HG03439 (cell line): Measurements from ENCODE around the gene NTN5.
A peak's percentile ranks its signal among the peaks of the same experiment; 100 is the strongest.
"Not testable (repeated sequence)": the region's sequence is repeated elsewhere in the genome, so short reads cannot be mapped to it uniquely, and the experiment has no call there.

Experiments
- ATAC-seq: cut with Tn5 transposase; IDR thresholded peaks from one replicate; pipeline ENCODE4 v1.9.1; 2021; ENCODE audit warnings: mild to moderate bottlenecking, moderate library complexity; ENCODE audit not compliant: unreplicated experiment

The NTN5 gene, protein sequence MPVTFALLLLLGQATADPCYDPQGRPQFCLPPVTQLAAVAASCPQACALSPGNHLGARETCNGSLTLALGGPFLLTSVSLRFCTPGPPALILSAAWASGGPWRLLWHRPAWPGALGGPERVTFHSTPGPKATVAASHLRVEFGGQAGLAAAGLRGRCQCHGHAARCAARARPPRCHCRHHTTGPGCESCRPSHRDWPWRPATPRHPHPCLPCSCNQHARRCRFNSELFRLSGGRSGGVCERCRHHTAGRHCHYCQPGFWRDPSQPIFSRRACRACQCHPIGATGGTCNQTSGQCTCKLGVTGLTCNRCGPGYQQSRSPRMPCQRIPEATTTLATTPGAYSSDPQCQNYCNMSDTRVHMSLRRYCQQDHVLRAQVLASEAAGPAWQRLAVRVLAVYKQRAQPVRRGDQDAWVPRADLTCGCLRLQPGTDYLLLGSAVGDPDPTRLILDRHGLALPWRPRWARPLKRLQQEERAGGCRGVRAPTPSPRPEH

DNA sequence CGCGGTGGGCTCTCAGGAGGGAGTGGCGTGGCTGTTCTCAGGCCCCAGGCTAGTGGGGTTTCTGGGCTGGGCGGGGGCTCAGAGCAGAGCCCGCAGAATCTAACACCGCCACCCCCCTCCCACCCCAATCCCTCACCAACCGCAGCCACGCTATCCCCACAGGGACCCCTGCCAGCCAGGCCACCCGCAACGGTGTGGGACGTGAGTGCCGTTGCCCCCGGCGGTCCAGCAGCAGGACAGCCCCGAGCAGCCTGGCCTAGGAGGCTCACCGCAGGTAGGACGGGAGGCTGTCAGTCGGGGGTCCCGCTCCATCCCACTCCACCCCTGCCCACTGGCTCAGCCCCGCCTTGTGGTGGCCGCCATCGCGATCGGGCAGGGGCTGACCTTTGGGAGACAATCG is at the start of gene NTN5:
Gene NTN5 (minus strand): TSS at position 24 of the 400 bp plus-strand sequence. CDS start 2,031 bp downstream, outside the sequence.
- no peak for ATAC-seq

DNA sequence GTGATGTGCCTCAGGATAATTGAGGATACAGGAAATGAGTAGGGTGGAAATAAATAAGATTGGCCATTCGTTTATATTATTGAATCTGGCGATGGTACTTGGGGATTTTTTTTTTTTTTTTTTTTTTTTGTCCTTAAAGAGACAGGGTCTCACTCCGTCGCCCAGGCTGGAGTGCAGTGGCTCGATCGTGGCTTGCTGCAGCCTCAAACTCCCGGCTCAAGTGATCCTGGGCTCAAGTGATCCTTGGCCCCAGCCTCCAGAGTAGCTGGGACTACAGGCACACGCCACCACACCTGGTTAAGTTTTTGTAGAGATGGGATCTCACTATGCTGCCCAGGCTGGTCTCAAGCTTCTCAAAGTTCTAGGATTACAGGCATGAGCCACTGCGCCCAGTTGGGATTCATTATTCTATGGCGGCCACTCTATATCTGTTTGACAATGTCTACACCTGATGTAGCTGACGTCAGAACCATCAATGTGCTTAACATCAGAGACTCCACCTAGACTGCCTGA is 49.4 kb upstream of the NTN5 start:
- no peak for ATAC-seq

DNA sequence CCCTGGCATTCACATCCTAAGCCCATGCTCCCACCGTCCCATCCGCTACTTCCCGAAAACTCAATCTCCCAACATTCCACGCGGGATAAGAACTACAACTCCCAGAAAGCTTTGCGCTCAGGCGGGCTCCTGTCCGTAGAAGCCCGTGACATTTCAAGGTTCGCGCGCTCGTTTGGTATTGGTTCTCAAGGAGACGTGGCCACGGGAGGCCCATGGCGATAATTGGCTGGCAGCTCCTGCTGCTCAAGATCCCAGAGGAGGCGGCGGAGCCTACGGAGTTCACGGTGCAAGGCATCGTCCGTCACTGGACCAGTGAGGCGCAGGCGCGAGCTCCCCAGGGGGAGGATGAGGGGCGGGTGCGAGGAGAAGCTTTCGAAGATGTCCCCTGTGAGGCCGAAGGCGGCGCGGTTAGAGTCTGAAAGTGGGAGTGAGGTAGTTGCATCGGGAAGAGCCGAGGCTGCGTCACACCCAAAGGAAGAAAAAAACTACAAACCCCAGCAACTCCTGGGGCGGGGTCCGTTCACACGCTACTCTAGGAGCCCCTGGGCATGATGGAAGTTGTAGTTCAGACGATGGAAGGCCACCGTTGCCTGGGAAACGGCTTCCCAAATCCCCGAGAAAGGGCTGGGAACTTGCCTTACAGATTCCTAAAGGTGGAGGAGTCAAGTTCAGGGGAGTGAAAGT is 47.9 kb upstream of the NTN5 start:
- peak; percentile 78 for ATAC-seq

DNA sequence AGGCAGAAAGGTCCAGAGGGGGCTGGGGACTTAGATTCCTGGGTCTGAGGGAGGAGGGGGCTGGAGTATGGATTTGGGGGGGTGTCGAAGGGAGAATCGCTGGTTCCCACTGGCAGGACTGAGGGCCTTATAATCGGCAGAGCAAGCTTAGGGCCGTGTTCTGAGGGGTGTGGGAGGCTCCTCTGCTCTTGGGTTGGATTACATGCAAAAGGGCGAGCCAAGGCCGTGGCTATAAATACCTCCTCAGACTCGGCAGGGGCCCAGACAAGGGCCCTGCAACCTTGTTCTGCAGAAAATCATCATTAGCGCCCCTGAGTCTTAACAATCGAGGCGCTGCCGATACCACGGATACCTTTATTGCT is 47.4 kb upstream of the NTN5 start:
- ATAC-seq = peak; percentile 1

DNA sequence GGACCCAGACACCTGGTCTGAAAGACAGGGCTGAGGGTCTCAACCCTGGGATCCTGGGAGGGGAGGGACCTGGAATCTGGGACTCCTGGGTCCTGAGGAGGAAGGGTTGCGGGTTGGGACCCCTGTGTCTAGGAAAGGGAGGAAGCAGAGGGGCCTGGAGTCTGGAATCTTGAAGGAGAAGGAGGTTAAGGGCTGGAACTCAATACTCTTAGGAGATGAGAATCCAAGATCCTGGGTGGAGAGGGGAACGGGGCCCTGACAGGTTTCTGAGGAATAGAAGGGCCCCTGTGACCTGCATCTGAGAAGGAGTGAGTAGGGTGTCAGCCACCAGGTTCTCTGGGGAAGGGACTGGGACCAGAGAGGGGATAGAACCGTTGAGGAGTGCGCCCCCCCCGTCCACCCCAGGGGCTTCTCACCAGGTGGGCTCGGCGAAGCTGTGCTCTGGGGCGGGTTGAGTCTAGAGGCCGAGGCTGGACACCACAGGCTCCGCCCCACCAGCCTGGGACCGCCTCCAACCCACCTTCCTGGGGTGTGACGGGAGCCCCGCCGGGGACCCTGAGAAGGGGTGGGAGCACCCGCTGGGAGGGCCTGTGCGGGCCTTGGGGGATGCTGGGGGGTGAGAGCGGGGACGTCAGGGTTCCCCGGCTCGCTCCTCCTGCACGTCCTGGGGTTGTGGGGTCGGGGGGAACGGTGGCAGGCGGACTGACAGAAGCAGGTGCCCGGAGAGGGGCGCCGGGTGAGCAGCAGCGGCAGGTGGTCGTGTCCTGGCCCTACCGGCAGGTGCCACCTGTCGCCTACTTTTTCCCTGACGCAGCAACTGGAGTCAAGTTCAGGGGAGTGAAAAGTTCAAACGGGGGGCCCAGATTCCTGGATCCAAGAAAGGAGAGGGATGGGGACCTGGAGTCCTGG is 46.7 kb upstream of the NTN5 start, which contains the start of gene MAMSTR:
Gene MAMSTR (minus strand): TSS at position 463 of the 909 bp plus-strand sequence. CDS start 694 bp downstream, outside the sequence.
- no peak for ATAC-seq

DNA sequence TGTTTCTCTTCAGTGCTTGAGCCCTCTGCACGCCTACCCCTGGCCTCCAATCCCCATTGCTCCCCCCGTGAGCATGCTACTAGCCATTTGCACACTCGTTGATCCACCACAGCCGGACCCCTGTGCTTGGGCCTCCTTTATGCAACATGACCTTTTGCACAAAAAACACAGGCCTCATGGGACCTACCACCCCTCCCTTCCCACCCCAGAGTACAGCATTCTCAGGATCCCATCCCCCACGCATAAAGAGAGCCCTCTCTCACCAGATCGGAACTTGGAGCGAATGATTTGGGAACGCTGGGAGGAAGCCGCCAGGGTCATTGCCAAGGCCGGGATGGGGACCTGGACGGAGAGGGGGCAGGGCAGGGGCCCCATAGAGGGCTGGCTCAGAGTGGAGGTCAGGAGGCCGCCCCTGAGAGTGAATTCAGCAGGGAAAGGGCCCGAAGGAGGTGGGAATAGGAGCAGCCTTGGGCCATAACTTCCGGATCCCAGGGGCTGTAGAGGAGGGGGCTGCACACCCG is 46.0 kb upstream of the NTN5 start:
- no peak for ATAC-seq

DNA sequence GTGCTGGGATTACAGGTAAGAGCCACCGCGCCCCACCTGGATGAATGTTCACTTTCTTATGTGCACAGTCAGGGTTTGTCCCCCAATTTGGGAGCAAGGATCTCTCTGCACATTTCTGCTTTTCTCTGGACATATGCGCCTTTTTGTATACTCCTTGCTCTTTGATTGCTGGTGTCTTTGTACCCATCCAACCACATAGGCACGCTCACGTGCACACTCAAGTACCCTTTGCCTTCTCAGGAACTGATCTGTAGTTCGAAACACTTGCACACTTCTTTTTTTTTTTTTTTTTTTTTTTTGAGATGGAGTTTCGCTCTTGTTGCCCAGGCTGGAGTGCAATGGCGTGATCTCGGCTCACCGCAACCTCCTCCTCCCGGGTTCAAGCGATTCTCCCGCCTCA is 45.3 kb upstream of the NTN5 start:
- not testable (repeated sequence) for ATAC-seq

DNA sequence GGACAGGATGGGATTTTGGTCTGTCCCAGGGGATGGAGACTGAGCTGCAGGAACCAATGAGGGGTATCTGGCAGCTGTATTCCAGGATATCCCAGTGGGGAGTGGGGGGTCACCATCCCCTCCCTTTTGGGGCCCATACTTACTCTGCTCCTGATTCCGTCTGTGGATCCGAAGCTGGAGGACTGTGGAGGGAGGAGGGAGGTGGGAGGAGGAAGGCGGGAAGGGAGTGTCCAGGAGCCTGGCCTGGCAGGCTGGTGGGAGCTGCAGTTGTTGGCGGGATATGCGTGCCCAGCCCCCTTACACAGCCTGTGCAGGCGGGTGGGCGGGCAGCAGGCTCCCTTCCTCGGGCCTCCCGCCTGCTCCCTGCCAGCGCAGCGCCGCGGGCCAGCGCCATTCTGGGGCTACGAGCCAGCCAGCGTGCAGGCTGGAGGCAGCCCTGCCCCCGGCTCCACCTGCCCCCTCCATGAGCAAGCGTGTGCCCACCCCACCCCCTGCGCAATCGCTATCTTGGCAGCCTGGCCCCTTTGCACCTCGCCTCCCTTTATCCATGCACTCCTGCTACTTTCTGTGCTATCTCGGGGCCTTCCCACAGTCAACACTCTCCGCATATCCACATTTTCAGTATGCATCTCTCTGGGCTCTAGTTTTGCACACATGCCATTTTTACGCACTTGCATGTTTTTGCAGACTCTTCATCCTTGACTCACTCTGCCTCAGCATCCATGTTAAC is 43.9 kb upstream of the NTN5 start:
- ATAC-seq = no peak

DNA sequence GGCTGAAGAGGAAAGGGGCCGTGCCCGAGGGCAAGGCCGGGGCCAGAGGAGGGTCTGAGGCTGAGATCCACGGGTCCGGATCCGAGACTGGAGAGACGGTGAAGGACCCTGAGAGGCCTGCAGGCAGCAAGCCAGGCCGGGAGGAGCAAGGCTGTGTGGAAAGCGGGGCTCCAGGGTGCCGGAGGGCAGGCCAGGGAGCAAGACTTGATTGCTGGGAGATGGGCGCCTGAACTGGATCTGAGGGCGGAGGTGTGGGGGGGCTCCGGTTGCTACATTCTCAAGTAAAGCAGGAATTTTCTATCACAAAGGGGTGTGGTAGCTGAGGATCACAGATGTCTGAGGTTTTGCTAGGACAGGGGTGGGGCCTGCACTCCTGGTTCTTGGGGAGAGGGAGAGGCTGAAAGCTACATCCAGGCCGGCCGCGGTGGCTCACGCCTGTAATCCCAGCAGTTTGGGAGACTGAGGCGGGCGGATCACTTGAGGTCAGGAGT is 42.9 kb upstream of the NTN5 start:
- no peak for ATAC-seq

DNA sequence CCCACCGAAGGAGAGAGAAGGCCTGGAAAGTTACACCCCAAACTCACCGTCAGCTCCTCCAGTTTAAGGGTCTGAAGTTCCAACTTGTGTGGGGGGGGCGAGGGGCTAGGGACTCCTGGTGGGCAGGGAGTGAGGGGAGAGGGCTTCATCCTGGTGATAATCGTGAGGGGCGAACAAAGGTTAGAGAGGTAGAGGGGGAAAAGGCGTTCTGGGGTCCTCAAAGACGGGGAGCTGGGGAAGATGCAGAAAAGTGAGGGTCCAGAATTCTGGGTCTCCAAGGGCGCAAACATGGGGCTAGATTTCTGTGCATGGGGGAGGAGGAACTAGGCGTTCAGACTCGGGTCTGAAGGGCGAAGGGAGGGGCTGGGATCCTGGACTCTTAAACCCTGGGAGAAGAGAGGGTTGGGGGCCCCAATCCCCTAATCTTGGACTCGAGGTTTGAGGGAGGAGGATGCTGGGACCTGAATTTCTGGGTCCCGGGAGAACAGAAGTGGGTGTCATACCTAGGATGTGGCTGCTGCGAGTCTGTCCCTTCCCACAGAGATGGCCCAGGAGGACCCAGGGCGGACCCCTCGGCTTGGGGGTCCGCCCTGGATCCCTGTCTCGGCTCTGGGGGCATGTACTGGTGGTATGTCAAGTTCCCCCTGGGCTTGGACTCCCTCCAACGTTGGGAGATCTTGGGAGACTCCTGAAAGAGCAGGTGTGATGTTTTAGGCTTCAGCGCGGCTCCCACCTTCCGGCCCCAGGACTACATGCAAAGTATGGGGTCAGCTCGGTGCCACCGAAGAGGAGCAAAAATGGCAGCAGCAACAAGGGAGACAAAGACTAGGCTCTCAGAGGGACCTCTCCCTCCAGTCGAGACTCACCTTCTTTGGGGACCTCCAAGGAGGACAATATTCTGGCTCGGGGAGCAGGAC is 42.2 kb upstream of the NTN5 start:
- ATAC-seq = no peak

DNA sequence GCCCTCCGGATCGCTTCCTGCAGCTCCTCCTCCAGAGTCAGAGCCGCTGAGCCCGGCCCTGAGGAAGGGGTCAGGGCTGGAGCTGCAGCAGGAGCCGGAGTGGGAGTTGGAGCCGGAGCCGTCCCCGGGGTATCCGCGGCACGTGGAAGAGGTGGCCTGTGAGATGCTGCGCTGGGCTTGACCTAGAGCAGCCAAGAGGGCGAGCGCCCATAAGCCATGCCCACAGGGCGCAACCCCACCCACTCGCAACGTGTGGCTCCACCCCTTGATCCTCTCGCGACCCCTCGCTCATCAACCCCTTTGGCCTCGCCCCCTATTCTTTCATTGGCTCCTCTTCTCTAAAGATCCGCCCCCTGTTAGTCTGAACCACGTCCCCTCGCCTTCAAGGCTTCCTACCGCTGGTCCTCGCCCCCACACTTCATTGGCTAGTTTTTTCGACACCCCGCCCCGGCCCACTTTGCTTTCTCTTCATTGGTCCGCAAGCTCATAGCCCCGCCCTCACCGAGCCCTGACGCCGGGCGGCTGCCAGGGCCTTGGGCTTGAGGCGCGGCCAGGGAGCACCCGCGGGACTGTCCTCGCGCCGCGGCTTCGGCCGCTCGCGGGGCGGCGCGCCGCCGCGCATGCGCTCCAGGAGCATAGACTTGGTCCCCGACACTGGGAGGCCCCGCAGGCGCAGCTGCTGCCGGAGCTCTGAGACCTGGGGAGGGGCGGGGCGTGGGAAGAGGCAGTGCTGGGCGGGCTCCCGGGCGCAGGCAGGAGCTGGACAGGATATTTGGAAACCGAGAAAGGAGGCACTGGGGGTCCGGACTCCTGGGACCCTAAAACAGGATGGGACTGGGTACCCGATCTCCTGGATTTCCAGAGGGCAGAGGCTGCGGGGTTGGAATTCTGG is 41.3 kb upstream of the NTN5 start:
- peak; percentile 92 for ATAC-seq

DNA sequence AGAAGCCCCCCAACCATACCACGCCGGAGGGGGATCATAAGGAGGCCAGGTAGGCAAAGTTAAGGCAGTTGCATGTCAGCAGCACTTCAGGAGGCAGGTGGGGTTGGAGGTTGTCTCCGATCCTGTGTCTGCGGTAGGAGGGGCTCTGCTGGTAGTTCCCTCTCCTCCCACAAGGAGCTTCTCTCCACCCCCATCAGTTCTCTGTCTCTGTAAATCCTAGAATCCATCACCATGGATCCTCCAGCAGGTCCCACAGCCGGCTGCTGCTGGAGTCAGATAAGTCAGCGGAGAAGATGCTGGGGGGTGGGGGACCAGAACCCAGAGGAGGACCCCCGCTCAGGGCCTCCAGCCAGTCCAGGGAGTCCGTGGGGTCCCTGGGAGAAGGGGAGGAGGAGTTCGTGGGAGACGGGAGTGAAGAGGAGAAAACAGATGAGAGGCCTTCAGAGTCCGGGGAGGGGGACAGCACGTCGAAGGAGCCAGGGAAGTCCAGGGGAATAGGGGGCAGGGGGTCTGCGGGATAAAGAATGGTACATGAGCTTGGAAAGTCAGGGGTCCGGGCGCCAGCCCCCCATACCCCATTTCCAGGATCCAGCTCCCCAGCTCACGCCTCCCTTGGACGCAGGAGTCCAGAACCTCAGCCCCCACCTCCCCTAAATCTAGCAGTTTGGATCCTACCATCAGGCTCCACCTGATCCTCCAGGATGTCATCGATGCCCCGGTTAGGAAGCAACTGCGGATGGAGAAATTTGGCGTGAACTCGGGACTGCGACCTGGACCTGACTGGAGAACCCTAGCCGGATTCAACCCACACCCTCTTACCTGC is 40.4 kb upstream of the NTN5 start:
- ATAC-seq = no peak

DNA sequence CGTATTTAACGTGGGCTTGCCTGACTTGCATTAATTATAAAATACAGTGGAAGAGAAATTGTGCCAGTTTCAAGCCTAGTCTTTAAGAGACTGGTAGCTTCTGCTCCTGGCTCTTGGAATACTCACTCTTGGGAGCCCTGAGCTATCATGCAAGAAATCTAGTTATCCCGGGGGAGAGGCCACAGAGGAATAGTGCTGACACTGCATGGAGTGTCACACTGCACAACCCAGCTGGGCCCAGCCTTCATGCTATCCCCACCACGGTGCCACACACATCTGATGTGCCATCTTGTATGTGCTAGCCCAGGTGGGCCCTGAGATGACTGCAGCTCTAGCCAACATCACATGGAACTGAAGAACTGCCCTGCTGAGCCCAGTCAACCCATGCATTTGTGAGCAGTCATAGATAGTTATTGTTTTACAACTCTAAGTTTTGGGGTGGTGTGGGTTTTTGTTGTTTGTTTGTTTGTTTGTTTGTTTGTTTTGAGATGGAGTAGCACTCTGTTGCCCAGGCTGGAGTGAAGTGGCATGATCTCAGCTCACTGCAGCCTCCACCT is 38.4 kb upstream of the NTN5 start:
- no peak for ATAC-seq

DNA sequence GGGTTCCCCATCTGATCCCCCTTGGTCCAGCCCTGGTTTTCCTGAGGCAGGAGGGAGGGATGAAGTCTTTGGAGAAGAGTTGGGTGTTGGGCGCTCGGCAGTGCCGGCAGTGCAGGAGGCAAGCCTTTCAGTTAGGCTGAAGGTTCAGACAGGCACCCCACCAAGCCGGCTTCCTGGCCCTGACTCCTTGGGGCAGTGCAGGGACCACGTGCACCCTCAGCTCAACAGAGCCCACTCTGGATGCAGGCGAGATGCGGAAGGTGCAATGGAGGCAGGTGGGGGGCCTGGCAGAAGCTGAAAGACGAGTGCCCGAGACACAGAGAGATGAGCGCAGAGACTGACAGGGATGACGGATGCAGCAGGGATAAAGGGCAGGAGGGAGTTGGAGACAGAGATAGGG is 35.7 kb upstream of the NTN5 start:
- ATAC-seq = no peak

DNA sequence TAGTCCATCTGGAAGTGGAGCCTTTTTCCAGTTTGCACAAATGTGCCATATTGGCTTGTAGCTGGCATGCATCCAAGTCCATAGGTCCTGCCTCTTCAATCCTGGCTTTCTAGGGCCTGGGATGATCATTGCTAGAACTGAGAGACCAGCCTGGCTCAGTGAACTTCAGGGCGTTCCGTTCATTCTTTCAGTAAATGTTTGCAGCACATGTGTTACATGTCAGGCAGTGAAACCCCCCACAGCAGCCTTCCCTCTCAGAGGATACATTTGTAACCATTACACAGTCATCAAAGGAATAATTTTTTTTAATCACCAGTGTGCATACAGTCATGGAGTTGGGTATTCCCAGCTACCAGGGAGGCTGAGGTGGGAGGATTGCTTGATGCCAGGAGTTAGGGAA is 32.6 kb upstream of the NTN5 start:
- ATAC-seq = no peak

DNA sequence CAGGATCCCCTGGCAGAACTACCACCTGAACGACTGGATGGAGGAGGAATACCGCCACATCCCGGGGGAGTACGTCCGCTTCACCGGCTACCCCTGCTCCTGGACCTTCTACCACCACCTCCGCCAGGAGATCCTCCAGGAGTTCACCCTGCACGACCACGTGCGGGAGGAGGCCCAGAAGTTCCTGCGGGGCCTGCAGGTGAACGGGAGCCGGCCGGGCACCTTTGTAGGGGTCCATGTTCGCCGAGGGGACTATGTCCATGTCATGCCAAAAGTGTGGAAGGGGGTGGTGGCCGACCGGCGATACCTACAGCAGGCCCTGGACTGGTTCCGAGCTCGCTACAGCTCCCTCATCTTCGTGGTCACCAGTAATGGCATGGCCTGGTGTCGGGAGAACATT is 30.5 kb upstream of the NTN5 start:
- no peak for ATAC-seq

DNA sequence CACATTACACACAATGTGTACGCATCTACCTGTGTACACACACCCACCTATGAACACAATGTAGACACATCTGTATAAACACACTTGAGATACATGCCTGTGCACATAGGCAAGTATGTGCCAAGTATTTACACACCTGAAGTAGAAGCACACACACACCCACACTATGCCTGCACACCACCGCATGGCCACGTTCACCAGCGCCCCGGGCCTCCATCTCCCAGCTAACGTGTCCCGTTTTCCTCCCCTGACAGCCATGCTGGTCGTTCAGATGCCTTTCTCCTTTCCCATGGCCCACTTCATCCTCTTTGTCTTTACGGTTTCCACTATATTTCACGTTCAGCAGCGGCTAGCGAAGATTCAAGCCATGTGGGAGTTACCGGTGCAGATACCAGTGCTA is 29.9 kb upstream of the NTN5 start:
- no peak for ATAC-seq
